Measurements from ENCODE around the gene HACD2. TPM values are rescaled to one million over a fixed set of nuclear protein-coding genes. Genes with fewer than 3 reads are reported as not detected.
A peak's percentile ranks its signal among the peaks of the same experiment; 100 is the strongest.
"Not testable (repeated sequence)": the region's sequence is repeated elsewhere in the genome, so short reads cannot be mapped to it uniquely, and the experiment has no call there.

The HACD2 gene
- polyA plus RNA-seq, 3 donors, result 12.9 to 17.1 (median 15.1) TPM

DNA sequence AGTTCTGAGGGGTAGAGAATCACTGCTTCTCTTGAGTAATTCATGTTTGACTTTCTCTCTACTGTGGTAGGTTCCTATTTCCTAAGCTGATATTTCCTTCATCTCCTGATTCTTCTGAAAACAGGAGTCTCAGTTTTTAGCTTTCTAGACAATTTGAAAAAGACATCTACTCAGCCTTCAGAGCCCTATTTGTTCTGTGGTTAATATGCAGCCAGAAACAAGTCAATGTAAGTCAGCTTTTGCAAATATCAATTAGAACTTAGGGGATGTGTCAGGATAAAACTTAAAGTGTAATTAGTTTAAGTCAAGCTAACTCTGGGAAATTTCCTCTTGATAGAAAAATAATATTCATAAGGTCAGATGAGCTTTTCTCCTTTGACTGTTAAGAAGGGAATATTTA, 21.7 kb upstream of the HACD2 start:
- Mint-ChIP-seq H3K4me1 (peaks cover 29% of the 10 kb centered on the region), H3K9me3 (peaks cover 0 to 5% (median 0%) of the 10 kb centered on the region in 7 donors), H3K4me3 (no peak overlapping the region), H3K36me3 (peaks cover 5 to 6% of the 10 kb centered on the region in 2 donors), H3K27me3 (ENCODE audit: low read depth in 3 of 3) (no peaks in the 10 kb centered on the region), H3K27ac (peak overlapping the region in 2 of 7 donors; percentile 5 to 69)
- H3K27me3 ChIP-seq (ENCODE audit: control insufficient read depth in 2 of 2, insufficient read depth in 2 of 2, low read length in 2 of 2), result no peaks in the 10 kb centered on the region
- H4K20me1 ChIP-seq (ENCODE audit: insufficient read depth, low read length), result no peaks in the 10 kb centered on the region
- intact Hi-C loops (cut with micrococcal nuclease), result no loop called here
- peak overlapping the region in 1 of 2 donors; percentile 30 for H3K27ac ChIP-seq (ENCODE audit: low read depth in 1 of 2, low read length in 2 of 2)
- peaks cover 9 to 27% of the 10 kb centered on the region in 2 donors for H3K4me1 ChIP-seq (ENCODE audit: control insufficient read depth in 1 of 2, insufficient read depth in 2 of 2, low read length in 2 of 2)
- no peak overlapping the region for H3K4me3 ChIP-seq (replicated peaks in 1 of 3; ENCODE audit: low read depth in 2 of 3, low read length in 3 of 3)
- peak overlapping the region; percentile 6 for H3K4me2 ChIP-seq (replicated peaks; ENCODE audit: extremely low read depth, low read length, poor library complexity, severe bottlenecking)
- H3K9ac ChIP-seq (ENCODE audit: insufficient read depth, low read length, poor library complexity, severe bottlenecking), result no peak overlapping the region
- H3K79me2 ChIP-seq (ENCODE audit: insufficient read depth, low read length), result no peaks in the 10 kb centered on the region
- no peaks in the 10 kb centered on the region for H3K9me3 ChIP-seq (replicated peaks in 1 of 2; ENCODE audit: control insufficient read depth in 1 of 2, insufficient read depth in 1 of 2, low read length in 2 of 2)
- TF ChIP-seq, protein P1, sequence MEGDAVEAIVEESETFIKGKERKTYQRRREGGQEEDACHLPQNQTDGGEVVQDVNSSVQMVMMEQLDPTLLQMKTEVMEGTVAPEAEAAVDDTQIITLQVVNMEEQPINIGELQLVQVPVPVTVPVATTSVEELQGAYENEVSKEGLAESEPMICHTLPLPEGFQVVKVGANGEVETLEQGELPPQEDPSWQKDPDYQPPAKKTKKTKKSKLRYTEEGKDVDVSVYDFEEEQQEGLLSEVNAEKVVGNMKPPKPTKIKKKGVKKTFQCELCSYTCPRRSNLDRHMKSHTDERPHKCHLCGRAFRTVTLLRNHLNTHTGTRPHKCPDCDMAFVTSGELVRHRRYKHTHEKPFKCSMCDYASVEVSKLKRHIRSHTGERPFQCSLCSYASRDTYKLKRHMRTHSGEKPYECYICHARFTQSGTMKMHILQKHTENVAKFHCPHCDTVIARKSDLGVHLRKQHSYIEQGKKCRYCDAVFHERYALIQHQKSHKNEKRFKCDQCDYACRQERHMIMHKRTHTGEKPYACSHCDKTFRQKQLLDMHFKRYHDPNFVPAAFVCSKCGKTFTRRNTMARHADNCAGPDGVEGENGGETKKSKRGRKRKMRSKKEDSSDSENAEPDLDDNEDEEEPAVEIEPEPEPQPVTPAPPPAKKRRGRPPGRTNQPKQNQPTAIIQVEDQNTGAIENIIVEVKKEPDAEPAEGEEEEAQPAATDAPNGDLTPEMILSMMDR (IDR thresholded peaks at IDR 0.05), result no peak
- H3K36me3 ChIP-seq (replicated peaks in 1 of 2; ENCODE audit: control insufficient read depth in 1 of 2, insufficient read depth in 2 of 2, low read length in 2 of 2), result no peaks in the 10 kb centered on the region
- peak overlapping the region; percentile 25 for H2AFZ ChIP-seq (ENCODE audit: insufficient read depth, low read depth, low read length, poor library complexity, severe bottlenecking)
- DNase-seq, result no peak

DNA sequence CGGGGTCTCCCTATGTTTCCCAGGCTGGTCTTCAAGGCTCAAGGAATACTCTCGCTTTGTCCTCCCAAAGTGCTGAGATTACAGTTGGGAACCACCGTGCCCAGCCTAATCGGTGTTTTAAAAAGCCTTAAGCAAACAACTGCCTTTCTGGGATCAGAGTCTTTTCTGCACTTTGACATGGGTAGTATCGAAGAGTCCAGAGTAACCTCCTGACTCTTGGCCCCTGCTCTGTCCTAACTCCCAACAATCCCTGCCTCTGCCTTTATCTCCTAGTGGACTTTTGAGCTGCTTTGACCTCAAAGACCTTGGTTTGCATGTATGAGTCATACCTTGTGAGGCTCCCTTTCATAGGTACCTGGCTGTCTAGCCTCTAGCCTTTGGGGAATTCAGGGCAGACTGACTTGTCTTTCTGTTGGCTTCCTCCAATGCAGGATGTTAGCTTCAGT, 21.0 kb upstream of the HACD2 start:
- Histone ChIP-seq H3K4me2 (replicated peaks; ENCODE audit: extremely low read depth, low read length, poor library complexity, severe bottlenecking) (no peak overlapping the region), H3K9me3 (replicated peaks in 1 of 2; ENCODE audit: control insufficient read depth in 1 of 2, insufficient read depth in 1 of 2, low read length in 2 of 2) (no peaks in the 10 kb centered on the region), H3K27ac (ENCODE audit: low read depth in 1 of 2, low read length in 2 of 2) (peak overlapping the region in 1 of 2 donors; percentile 19), H3K4me3 (replicated peaks in 1 of 3; ENCODE audit: low read depth in 2 of 3, low read length in 3 of 3) (no peak overlapping the region), H3K4me1 (ENCODE audit: control insufficient read depth in 1 of 2, insufficient read depth in 2 of 2, low read length in 2 of 2) (peaks cover 9 to 27% of the 10 kb centered on the region in 2 donors), H3K79me2 (ENCODE audit: insufficient read depth, low read length) (no peaks in the 10 kb centered on the region), H3K9ac (ENCODE audit: insufficient read depth, low read length, poor library complexity, severe bottlenecking) (no peak overlapping the region), H2AFZ (ENCODE audit: insufficient read depth, low read depth, low read length, poor library complexity, severe bottlenecking) (no peak overlapping the region), H3K27me3 (ENCODE audit: control insufficient read depth in 2 of 2, insufficient read depth in 2 of 2, low read length in 2 of 2) (no peaks in the 10 kb centered on the region), H4K20me1 (ENCODE audit: insufficient read depth, low read length) (no peaks in the 10 kb centered on the region), H3K36me3 (replicated peaks in 1 of 2; ENCODE audit: control insufficient read depth in 1 of 2, insufficient read depth in 2 of 2, low read length in 2 of 2) (no peaks in the 10 kb centered on the region)
- Mint-ChIP-seq H3K27ac (peak overlapping the region in 5 of 7 donors; percentile 9 to 81 (median 72)), H3K9me3 (peaks cover 0 to 5% (median 0%) of the 10 kb centered on the region in 7 donors), H3K27me3 (ENCODE audit: low read depth in 3 of 3) (no peaks in the 10 kb centered on the region), H3K4me3 (no peak overlapping the region), H3K36me3 (peaks cover 3 to 6% of the 10 kb centered on the region in 2 donors), H3K4me1 (peaks cover 29% of the 10 kb centered on the region)
- 81% methylated on average over 4 of the region's 5 CpGs for WGBS (ENCODE audit: insufficient coverage)
- no peak for DNase-seq
- TF ChIP-seq, protein P1 (IDR thresholded peaks at IDR 0.05), result no peak
- intact Hi-C loops (cut with micrococcal nuclease), result no loop called here

DNA sequence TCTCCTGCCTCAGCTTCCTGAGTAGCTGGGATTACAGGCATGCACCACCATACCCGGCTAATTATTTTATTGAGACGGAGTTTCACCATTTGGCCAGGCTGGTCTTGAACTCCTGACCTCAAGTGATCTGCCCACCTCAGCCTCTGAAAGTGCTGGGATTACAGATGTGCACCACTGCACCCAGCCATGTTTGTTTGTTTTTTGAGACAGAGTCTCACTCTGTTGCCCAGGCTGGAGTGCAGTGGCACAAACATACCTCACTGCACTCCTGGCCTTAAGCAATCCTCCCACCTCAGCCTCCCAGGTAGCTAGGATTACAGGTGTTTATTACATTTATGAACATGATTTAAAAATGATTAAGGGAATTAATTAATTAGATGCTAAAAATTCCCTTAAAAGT, 18.3 kb upstream of the HACD2 start:
- H3K4me3 Mint-ChIP-seq; H2AFZ ChIP-seq (ENCODE audit: insufficient read depth, low read depth, low read length, poor library complexity, severe bottlenecking); intact Hi-C loops (cut with micrococcal nuclease); H3K36me3 Mint-ChIP-seq; H3K9me3 ChIP-seq (replicated peaks in 1 of 2; ENCODE audit: control insufficient read depth in 1 of 2, insufficient read depth in 1 of 2, low read length in 2 of 2); H3K4me2 ChIP-seq (replicated peaks; ENCODE audit: extremely low read depth, low read length, poor library complexity, severe bottlenecking); H3K27ac ChIP-seq (ENCODE audit: low read depth in 1 of 2, low read length in 2 of 2); H3K27me3 ChIP-seq (ENCODE audit: control insufficient read depth in 2 of 2, insufficient read depth in 2 of 2, low read length in 2 of 2); H3K27me3 Mint-ChIP-seq (ENCODE audit: low read depth in 3 of 3); H3K79me2 ChIP-seq (ENCODE audit: insufficient read depth, low read length); H3K9me3 Mint-ChIP-seq; DNase-seq; H3K36me3 ChIP-seq (replicated peaks in 1 of 2; ENCODE audit: control insufficient read depth in 1 of 2, insufficient read depth in 2 of 2, low read length in 2 of 2); H3K9ac ChIP-seq (ENCODE audit: insufficient read depth, low read length, poor library complexity, severe bottlenecking); H3K4me3 ChIP-seq (replicated peaks in 1 of 3; ENCODE audit: low read depth in 2 of 3, low read length in 3 of 3); H3K27ac Mint-ChIP-seq; H4K20me1 ChIP-seq (ENCODE audit: insufficient read depth, low read length): not testable (repeated sequence)
- H3K4me1 ChIP-seq (ENCODE audit: control insufficient read depth in 1 of 2, insufficient read depth in 2 of 2, low read length in 2 of 2), result peaks cover 9 to 27% of the 10 kb centered on the region in 2 donors
- WGBS (ENCODE audit: insufficient coverage), result 83% methylated on average over 2 of the region's 2 CpGs
- H3K4me1 Mint-ChIP-seq, result peaks cover 36% of the 10 kb centered on the region

Measured in CD14-positive monocyte (primary cell).